Erythroblast (primary cell): ENCODE results near the gene ZNF423.

Experiments used
- GATA1 ChIP-seq: IDR thresholded peaks from 2 replicates; pipeline ENCODE4 v1.6.1; 2011; ENCODE audit warnings: low read depth, mild to moderate bottlenecking, control low read depth, low read length, moderate library complexity
- POLR2A ChIP-seq: IDR thresholded peaks from 2 replicates; pipeline ENCODE4 v1.6.1; 2011; ENCODE audit warnings: mild to moderate bottlenecking, low read length

- no peak for TF ChIP-seq POLR2A
- no peak for TF ChIP-seq GATA1
Observed at GRCh38 chr16:49544828-49545227, 311.1 kb downstream of the ZNF423 start.
